ENCODE data around the gene RELN.

The RELN gene

DNA sequence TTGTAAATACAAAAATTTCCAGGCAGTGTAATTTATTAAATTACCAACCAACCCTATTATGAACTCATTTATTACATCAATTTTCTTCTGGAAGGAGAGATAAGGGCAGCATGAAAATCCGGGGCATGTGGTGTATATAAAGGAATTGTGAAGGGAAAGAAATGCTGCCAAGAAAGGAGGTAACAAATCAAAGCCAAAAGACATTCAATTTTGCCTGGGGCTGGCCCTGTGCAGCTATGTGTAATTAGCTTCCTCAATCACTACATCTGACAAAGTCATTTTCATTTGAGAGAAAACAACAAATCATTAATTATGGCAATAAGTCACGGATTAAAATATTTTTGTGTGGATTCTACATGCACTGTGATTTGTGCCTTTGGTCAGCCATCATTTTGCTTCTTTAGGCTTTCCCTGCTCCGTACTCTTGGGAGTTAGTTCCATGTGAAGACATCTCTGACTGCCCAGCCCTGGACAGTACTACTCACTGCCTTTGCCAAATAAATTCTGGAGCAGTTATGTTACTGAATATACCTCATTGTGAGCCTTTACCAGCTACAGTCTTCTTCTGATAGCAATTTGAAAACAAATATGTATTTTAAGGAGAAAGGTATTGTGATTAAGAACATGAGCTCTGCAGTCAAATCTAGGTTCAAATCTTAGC, 191.7 kb downstream of the RELN start:
- no peak for DNase-seq (ENCODE audit: extremely low spot score)
- no peak for TF ChIP-seq CTCF (IDR thresholded peaks at IDR 0.05; ENCODE audit: control extremely low read depth, extremely low read depth, low read depth, missing control alignments)
- ChIA-PET CTCF (interaction anchor here (1.8 kb wide), 1 partner anchor 10 kb away, joined by 4 read pairs; no protein-coding TSS in a partner anchor), POLR2A (no interaction called here)

GRCh38 chr7:103796327-103796962, 193.0 kb downstream of the RELN start:
- TF ChIP-seq CTCF (IDR thresholded peaks at IDR 0.05; ENCODE audit: control extremely low read depth, extremely low read depth, low read depth, missing control alignments): no peak
- CTCF ChIA-PET: no interaction called here

DNA sequence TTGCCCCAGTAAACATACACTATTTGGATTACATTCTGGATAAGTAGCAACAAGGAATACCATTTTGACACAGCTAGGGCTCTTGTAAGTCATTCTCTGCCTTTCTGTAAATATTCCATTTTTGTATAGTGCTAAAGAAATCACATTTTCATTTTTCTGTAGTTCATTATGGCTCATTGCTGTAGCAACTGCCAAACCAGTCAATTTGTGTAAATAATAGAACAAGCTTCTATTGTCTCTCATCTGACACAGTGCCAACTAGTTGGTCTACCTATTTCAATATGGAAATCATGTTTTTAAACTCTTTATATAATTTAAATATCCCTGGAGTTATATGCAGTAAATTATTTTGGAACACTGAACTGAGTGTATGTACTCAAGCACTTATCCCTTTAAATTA, 193.7 kb downstream of the RELN start:
- CTCF ChIA-PET: interaction anchor here (0.9 kb wide), 1 partner anchor 10 kb away, joined by 3 read pairs; no protein-coding TSS in a partner anchor

More at GRCh38 chr7:103796327-103796962, 193.0 kb downstream of the RELN start:
- DNase-seq (ENCODE audit: extremely low spot score): no peak
- POLR2A ChIA-PET: no interaction called here

GRCh38 chr7:103795107-103795506, 194.4 kb downstream of the RELN start:
- ChIA-PET CTCF (interaction anchor here (0.9 kb wide), 1 partner anchor 9 kb away, joined by 3 read pairs; no protein-coding TSS in a partner anchor), POLR2A (no interaction called here)
- no peak for TF ChIP-seq CTCF (IDR thresholded peaks at IDR 0.05; ENCODE audit: control extremely low read depth, extremely low read depth, low read depth, missing control alignments)
- DNase-seq (ENCODE audit: extremely low spot score): no peak

More for the DNA sequence above, 193.7 kb downstream of the RELN start:
- POLR2A ChIA-PET: no interaction called here
- no peak for DNase-seq (ENCODE audit: extremely low spot score)
- no peak for TF ChIP-seq CTCF (IDR thresholded peaks at IDR 0.05; ENCODE audit: control extremely low read depth, extremely low read depth, low read depth, missing control alignments)

- CTCF ChIA-PET: no interaction called here
- no peak for DNase-seq (ENCODE audit: extremely low spot score)
- TF ChIP-seq CTCF (IDR thresholded peaks at IDR 0.05; ENCODE audit: control extremely low read depth, extremely low read depth, low read depth, missing control alignments): no peak
- POLR2A ChIA-PET: no interaction called here
Measured at GRCh38 chr7:103794424-103794823, 195.0 kb downstream of the RELN start.

- DNase-seq (ENCODE audit: extremely low spot score): no peak
- no peak for TF ChIP-seq CTCF (IDR thresholded peaks at IDR 0.05; ENCODE audit: control extremely low read depth, extremely low read depth, low read depth, missing control alignments)
- ChIA-PET POLR2A (no interaction called here), CTCF (no interaction called here)
Measured at GRCh38 chr7:103793614-103794013, 195.8 kb downstream of the RELN start.
